Uterus (tissue), 2 donors: ENCODE measurements around the gene P4HA2.

Source experiments
- CTCF ChIP-seq, 4 experiments: fragments of 200-600 bp in 2 of 4; fragments of 450-650 bp in 2 of 4; sonication (generic) in 2 of 4; IDR thresholded peaks; one replicate each; pipeline ENCODE4 v1.5.1; 2016 to 2019; ENCODE audit warnings: antibody characterized with exemption in 4 of 4, mild to moderate bottlenecking in 2 of 4, moderate library complexity in 1 of 4
- POLR2A ChIP-seq, 2 donors: fragments of 450-650 bp; IDR thresholded peaks; one replicate each; pipeline ENCODE4 v1.6.1; 2016; ENCODE audit warnings: antibody characterized with exemption in 2 of 2, mild to moderate bottlenecking in 1 of 2, moderate library complexity in 1 of 2

DNA sequence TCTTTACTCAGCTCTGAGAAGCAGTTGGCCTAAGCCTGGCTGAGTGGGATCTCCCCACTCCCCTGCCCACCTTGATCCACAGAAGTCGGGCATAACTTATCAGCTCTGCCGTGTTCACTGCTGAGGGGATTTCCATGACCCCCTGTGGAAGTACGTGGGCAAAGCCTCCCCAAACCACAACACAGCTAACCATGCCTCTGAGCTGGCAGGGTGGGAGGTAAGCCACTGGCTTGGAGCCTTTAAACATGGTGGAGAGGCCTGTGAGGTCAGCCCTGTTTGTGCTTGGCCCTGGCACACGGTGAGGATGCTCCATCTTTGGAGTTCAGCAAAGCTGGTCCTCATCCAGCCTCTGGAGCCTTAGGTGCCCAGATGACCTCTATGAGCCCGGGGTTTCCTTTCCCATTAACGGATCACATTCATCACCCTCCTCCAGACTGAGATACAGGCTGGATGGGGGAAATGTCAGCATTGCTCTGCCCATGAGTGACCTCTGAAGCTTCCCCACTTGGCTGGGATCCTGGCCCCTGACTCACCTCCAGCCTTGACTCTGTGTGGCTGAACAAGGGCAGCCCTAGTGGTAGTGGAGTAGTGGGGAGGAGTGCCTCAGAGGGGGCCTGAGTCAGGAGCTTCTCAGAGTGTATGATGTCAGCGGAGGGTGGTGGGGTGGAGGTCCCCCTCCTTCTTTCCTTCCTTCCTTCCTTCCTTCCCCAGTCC is 36.1 kb upstream of the P4HA2 start:
- peak in 1 of 4 experiments; percentile 42 for TF ChIP-seq CTCF (IDR thresholded peaks at IDR 0.05)
- peak in 1 of 2 donors; percentile 16 for TF ChIP-seq POLR2A (IDR thresholded peaks at IDR 0.05)
